GM12878 (cell line): ENCODE results near the gene CCNL2. TPM values are rescaled to one million over a fixed set of nuclear protein-coding genes. Genes with fewer than 3 reads are reported as not detected.

Experiments used
- ATAC-seq: fragments of 200-7000 bp; cut with Tn5 transposase; 3 replicates; pipeline ENCODE4 v1.9.1; 2020; ENCODE audit warnings: mild to moderate bottlenecking, moderate library complexity
- BruUV-seq: library from RNA; stranded (reverse); fragments of 400-500 nt; replicated peaks from 2 replicates; lab custom pipeline; 2021; lab: Mats Ljungman, UMichigan
- CTCF ChIA-PET: fragments of 300-600 bp; sonication (Branson Sonifier 250); formaldehyde crosslinking; extraction: SDS; loops from one replicate; lab custom pipeline; 2021; ENCODE audit warnings: inconsistent platforms; lab: Yijun Ruan, JAX
- POLR2A ChIA-PET: fragments of 350-600 bp; formaldehyde crosslinking; extraction: SDS; loops from one replicate; lab custom pipeline; 2021; ENCODE audit warnings: inconsistent platforms; lab: Charles Lee
- RAD21 ChIA-PET: fragments of 300-600 bp; sonication (Branson Sonifier 250); formaldehyde crosslinking; loops from one replicate; lab custom pipeline; 2023; ENCODE audit warnings: antibody characterized with exemption; ENCODE audit not compliant: unreplicated experiment; lab: Charles Lee
- SMC1A ChIA-PET: fragments of 300-600 bp; sonication (Branson Sonifier 250); formaldehyde crosslinking; loops from one replicate; lab custom pipeline; 2023; ENCODE audit not compliant: unreplicated experiment, uncharacterized antibody; lab: Charles Lee
- DNase-seq: peaks from one replicate; pipeline ENCODE4 v3.0.0-alpha.2; 2011; ENCODE audit warnings: low read depth, low spot score
- FAIRE-seq: peaks from 3 replicates; lab custom pipeline; 2011; peaks lifted over from hg19 to GRCh38; lab: Jason Lieb, UNC
- H2AFZ ChIP-seq: 2 replicates; pipeline ENCODE4 v1.6.0; 2011; ENCODE audit warnings: low read depth, low read length, control low read depth; ENCODE audit not compliant: control insufficient read depth
- H3K27ac ChIP-seq: 2 replicates; pipeline ENCODE4 v1.5.1; 2011; ENCODE audit warnings: control low read depth; ENCODE audit not compliant: control insufficient read depth, insufficient read depth
- H3K27me3 ChIP-seq, 2 experiments: replicated peaks in 1 of 2; 2 replicates each; pipeline versions ENCODE4 v1.6.0 to v1.6.1; 2011; ENCODE audit warnings: low read length in 1 of 2; ENCODE audit not compliant: control insufficient read depth in 2 of 2, insufficient read depth in 2 of 2
- H3K36me3 ChIP-seq, 2 experiments: 2 replicates each; pipeline ENCODE4 v1.5.1; 2011; ENCODE audit warnings: low read length in 1 of 2; ENCODE audit not compliant: control insufficient read depth in 2 of 2, insufficient read depth in 2 of 2
- H3K4me1 ChIP-seq: 2 replicates; pipeline ENCODE4 v1.6.1; 2011; ENCODE audit warnings: mild to moderate bottlenecking, low read length, moderate library complexity, mixed read lengths; ENCODE audit not compliant: control insufficient read depth, insufficient read depth
- H3K4me2 ChIP-seq: 2 replicates; pipeline ENCODE4 v1.6.0; 2011; ENCODE audit warnings: control low read depth; ENCODE audit not compliant: control insufficient read depth, insufficient read depth
- H3K4me3 ChIP-seq: fragments of 200-600 bp; sonication (generic); 2 replicates; pipeline ENCODE4 v1.5.1; 2016
- H3K79me2 ChIP-seq: 2 replicates; pipeline ENCODE4 v1.6.0; 2011; ENCODE audit warnings: low read length; ENCODE audit not compliant: control insufficient read depth, insufficient read depth
- H3K9ac ChIP-seq: 2 replicates; pipeline ENCODE4 v1.8.0; 2011; ENCODE audit warnings: low read length, control low read depth, mixed read lengths; ENCODE audit not compliant: control insufficient read depth, insufficient read depth
- H3K9me3 ChIP-seq: replicated peaks from 3 replicates; pipeline ENCODE4 v1.5.1; 2011; ENCODE audit warnings: mild to moderate bottlenecking, low read length; ENCODE audit not compliant: control insufficient read depth, insufficient read depth
- H4K20me1 ChIP-seq: 2 replicates; pipeline ENCODE4 v1.6.0; 2011; ENCODE audit not compliant: control insufficient read depth, insufficient read depth
- CBX5 ChIP-seq: sonication (generic); IDR thresholded peaks from 2 replicates; pipeline ENCODE4 v1.6.1; 2016; ENCODE audit warnings: low read depth, moderate library complexity, mild to moderate bottlenecking, inconsistent platforms
- CHD4 ChIP-seq: fragments of 200-600 bp; sonication (generic); IDR thresholded peaks from 2 replicates; pipeline ENCODE4 v1.6.1; 2016; ENCODE audit warnings: mild to moderate bottlenecking
- GABPA ChIP-seq: IDR thresholded peaks from 2 replicates; pipeline ENCODE4 v1.6.1; 2014; ENCODE audit warnings: antibody characterized with exemption, low read depth, mild to moderate bottlenecking, inconsistent platforms
- NFIC ChIP-seq: IDR thresholded peaks from 2 replicates; pipeline ENCODE4 v1.6.1; 2012; ENCODE audit warnings: low read depth, mild to moderate bottlenecking, inconsistent platforms, low read length, moderate library complexity
- NFYB ChIP-seq: IDR thresholded peaks from 2 replicates; pipeline ENCODE4 v1.6.1; 2011; ENCODE audit warnings: low read depth, mild to moderate bottlenecking, low read length, improper control_type of control experiment, moderate library complexity; ENCODE audit not compliant: insufficient read depth
- SREBF1 ChIP-seq: IDR thresholded peaks from 2 replicates; pipeline ENCODE4 v1.6.1; 2012; ENCODE audit warnings: mild to moderate bottlenecking, low read length
- WGBS: methylation state at CpG from one replicate; pipeline ENCODE4 v1.1.6; 2016; ENCODE audit warnings: low lambda C conversion rate; ENCODE audit not compliant: insufficient replicate concordance, insufficient coverage; ENCODE audit errors: missing lambda C conversion rate; 5-methylcytosine and 5-hydroxymethylcytosine counted together
- in situ Hi-C: fragments of 300-500 bp; cut with MboI; formaldehyde crosslinking; loops from 9 replicates; pipeline ENCODE4 v1.14.3; 2018; ENCODE audit warnings: mixed read lengths
- intact Hi-C: fragments of 100-400 bp; cut with micrococcal nuclease; formaldehyde crosslinking; loops from one replicate; pipeline ENCODE4 v1.14.2; 2022; ENCODE audit not compliant: unreplicated experiment
- polyA plus RNA-seq, 11 experiments: library from polyadenylated mRNA; depleted of rRNA in 4 of 11; unstranded in 6 of 11; stranded (reverse) in 5 of 11; fragments of >200 nt; fragmentation: Nextera tagmentation in 4 of 11; fragmentation: Illumina TruSeq in 1 of 11; extraction: Ambion mirVana in 4 of 11; extraction: Trizol in 1 of 11; gene quantifications; 1 replicate in 1 of 11; 2 replicates in 10 of 11; pipeline versions ENCODE4 v1.2.1 to v1.2.3, GENCODE V29; 2011 to 2016; ENCODE audit warnings: inconsistent platforms in 2 of 11, missing spikeins in 2 of 11, low read depth in 1 of 11
- total RNA-seq, 4 experiments: library from RNA; depleted of rRNA in 3 of 4; stranded (reverse); fragments of >200 nt in 3 of 4; fragmentation: Illumina TruSeq in 1 of 4; extraction: Trizol in 1 of 4; gene quantifications; 2 replicates each; pipeline versions ENCODE4 v1.2.1 to v1.2.3, GENCODE V29; 2013 to 2021
- TF ChIP-seq, protein P1 (sequence below): fragments of 450-650 bp; IDR thresholded peaks from 2 replicates; pipeline ENCODE4 v1.6.1; 2016; ENCODE audit warnings: mild to moderate bottlenecking, moderate library complexity, borderline replicate concordance
- TF ChIP-seq, protein P2 (sequence below): fragments of 450-650 bp; IDR thresholded peaks from 2 replicates; pipeline ENCODE4 v1.6.1; 2014; ENCODE audit warnings: mild to moderate bottlenecking
- TF ChIP-seq, protein P3 (sequence below): IDR thresholded peaks from 2 replicates; pipeline ENCODE4 v1.6.1; 2011; ENCODE audit warnings: low read depth, low read length, improper control_type of control experiment, borderline replicate concordance

The CCNL2 gene
- total and polyA plus RNA-seq, 10 of the 15 experiments (the other 5 are each of a cell fraction or from before 2014, with no cell fraction given), result 2.1 to 143 (median 101) TPM

DNA sequence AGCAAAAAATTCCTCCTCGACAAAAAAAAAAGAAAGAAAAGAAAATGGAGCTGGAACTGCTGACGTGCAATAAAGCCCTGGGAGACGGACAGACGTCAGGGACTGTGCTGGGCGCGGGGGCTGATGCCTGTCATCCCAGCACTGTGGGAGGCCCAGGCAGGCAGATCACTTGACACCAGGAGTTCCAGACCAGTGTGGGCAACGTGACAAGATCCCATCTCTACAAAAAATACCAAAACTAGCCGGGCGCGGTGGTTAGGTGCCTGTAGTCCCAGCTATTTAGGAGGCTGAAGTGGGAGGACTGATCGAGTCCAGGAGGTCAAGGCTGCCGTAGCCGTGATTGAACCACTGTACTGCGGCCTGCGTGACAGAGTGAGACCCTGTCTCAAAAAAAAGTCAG, 25.6 kb upstream of the CCNL2 start:
- intact Hi-C loops, result no loop called here
- H3K9me3 ChIP-seq, result no peaks in the 10 kb centered on the region
- no peaks in the 10 kb centered on the region for H3K27me3 ChIP-seq
- ChIA-PET POLR2A (interaction anchor here (0.7 kb wide), 1 partner anchor 156 kb away, joined by 3 read pairs; no protein-coding TSS in a partner anchor), SMC1A (interaction anchor here (0.6 kb wide), 1 partner anchor 52 kb away, joined by 6 read pairs; no protein-coding TSS in a partner anchor), RAD21 (no interaction called here), CTCF (interaction anchor here (0.7 to 1.0 kb wide), 2 partner anchors 16 to 17 kb away, joined by 3 read pairs; no protein-coding TSS in a partner anchor)
- TF ChIP-seq NFYB, result no peak
- TF ChIP-seq, protein P1, sequence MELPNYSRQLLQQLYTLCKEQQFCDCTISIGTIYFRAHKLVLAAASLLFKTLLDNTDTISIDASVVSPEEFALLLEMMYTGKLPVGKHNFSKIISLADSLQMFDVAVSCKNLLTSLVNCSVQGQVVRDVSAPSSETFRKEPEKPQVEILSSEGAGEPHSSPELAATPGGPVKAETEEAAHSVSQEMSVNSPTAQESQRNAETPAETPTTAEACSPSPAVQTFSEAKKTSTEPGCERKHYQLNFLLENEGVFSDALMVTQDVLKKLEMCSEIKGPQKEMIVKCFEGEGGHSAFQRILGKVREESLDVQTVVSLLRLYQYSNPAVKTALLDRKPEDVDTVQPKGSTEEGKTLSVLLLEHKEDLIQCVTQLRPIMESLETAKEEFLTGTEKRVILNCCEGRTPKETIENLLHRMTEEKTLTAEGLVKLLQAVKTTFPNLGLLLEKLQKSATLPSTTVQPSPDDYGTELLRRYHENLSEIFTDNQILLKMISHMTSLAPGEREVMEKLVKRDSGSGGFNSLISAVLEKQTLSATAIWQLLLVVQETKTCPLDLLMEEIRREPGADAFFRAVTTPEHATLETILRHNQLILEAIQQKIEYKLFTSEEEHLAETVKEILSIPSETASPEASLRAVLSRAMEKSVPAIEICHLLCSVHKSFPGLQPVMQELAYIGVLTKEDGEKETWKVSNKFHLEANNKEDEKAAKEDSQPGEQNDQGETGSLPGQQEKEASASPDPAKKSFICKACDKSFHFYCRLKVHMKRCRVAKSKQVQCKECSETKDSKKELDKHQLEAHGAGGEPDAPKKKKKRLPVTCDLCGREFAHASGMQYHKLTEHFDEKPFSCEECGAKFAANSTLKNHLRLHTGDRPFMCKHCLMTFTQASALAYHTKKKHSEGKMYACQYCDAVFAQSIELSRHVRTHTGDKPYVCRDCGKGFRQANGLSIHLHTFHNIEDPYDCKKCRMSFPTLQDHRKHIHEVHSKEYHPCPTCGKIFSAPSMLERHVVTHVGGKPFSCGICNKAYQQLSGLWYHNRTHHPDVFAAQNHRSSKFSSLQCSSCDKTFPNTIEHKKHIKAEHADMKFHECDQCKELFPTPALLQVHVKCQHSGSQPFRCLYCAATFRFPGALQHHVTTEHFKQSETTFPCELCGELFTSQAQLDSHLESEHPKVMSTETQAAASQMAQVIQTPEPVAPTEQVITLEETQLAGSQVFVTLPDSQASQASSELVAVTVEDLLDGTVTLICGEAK, result no peak
- TF ChIP-seq, protein P2, sequence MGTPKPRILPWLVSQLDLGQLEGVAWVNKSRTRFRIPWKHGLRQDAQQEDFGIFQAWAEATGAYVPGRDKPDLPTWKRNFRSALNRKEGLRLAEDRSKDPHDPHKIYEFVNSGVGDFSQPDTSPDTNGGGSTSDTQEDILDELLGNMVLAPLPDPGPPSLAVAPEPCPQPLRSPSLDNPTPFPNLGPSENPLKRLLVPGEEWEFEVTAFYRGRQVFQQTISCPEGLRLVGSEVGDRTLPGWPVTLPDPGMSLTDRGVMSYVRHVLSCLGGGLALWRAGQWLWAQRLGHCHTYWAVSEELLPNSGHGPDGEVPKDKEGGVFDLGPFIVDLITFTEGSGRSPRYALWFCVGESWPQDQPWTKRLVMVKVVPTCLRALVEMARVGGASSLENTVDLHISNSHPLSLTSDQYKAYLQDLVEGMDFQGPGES, result no peak
- TF ChIP-seq CBX5, result no peak
- TF ChIP-seq, protein P3, sequence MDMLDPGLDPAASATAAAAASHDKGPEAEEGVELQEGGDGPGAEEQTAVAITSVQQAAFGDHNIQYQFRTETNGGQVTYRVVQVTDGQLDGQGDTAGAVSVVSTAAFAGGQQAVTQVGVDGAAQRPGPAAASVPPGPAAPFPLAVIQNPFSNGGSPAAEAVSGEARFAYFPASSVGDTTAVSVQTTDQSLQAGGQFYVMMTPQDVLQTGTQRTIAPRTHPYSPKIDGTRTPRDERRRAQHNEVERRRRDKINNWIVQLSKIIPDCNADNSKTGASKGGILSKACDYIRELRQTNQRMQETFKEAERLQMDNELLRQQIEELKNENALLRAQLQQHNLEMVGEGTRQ, result no peak
- no peak for TF ChIP-seq NFIC
- no peak for TF ChIP-seq GABPA
- no peak for TF ChIP-seq CHD4
- no peak for TF ChIP-seq SREBF1
- H3K27ac ChIP-seq, result no peak overlapping the region
- in situ Hi-C loops, result no loop called here
- H3K4me3 ChIP-seq, result no peak overlapping the region
- H3K79me2 ChIP-seq, result no peaks in the 10 kb centered on the region
- no peak for ATAC-seq
- H3K4me2 ChIP-seq, result no peak overlapping the region
- no TSS peak for BruUV-seq
- peaks cover 4% of the 10 kb centered on the region; the same call in 1 of the 2 replicates for H3K4me1 ChIP-seq
- H3K36me3 ChIP-seq, result no peaks in the 10 kb centered on the region
- no peak overlapping the region for H2AFZ ChIP-seq
- no peaks in the 10 kb centered on the region for H4K20me1 ChIP-seq
- no peak overlapping the region for H3K9ac ChIP-seq
- DNase-seq, result no peak
- no peak for FAIRE-seq
- WGBS, result 83% methylated on average over 15 of the region's 15 CpGs
